IMR-90 (cell line): Measurements from ENCODE around the gene ELK3. TPM values are rescaled to one million over a fixed set of nuclear protein-coding genes. Genes with fewer than 3 reads are reported as not detected.

ENCODE experiments used
- ATAC-seq: fragments of 200-7000 bp; cut with Tn5 transposase; 2 replicates; pipeline ENCODE4 v1.9.1; 2020; ENCODE audit warnings: low read depth, mild to moderate bottlenecking, moderate library complexity
- BruUV-seq: library from RNA; stranded (reverse); fragments of 400-500 nt; replicated peaks from 2 replicates; lab custom pipeline; 2021; lab: Mats Ljungman, UMichigan
- CTCF ChIA-PET: fragments of 300-600 bp; formaldehyde crosslinking; extraction: SDS; loops from one replicate; lab custom pipeline; 2021; ENCODE audit warnings: antibody characterized with exemption; lab: Yijun Ruan, JAX
- POLR2A ChIA-PET: fragments of 300-600 bp; sonication (Branson Sonifier 250); formaldehyde crosslinking; loops from one replicate; lab custom pipeline; 2022; ENCODE audit warnings: antibody characterized with exemption; ENCODE audit not compliant: unreplicated experiment; lab: Charles Lee
- DNase-seq: peaks from one replicate; pipeline ENCODE4 v3.0.0; 2013
- H2AFZ ChIP-seq: replicated peaks from 2 replicates; pipeline ENCODE3; 2013; ENCODE audit warnings: low read length, mild to moderate bottlenecking; ENCODE audit not compliant: poor library complexity
- H2AK5ac ChIP-seq: 2 replicates; pipeline ENCODE4 v1.6.1; 2013; ENCODE audit warnings: low read depth, low read length, inconsistent platforms
- H2AK9ac ChIP-seq: replicated peaks from 2 replicates; pipeline ENCODE3; 2013; ENCODE audit warnings: mild to moderate bottlenecking, low read depth, low read length, moderate library complexity; ENCODE audit not compliant: poor library complexity
- H2BK120ac ChIP-seq: 2 replicates; pipeline ENCODE4 v1.6.1; 2013; ENCODE audit warnings: low read depth, low read length, inconsistent platforms
- H2BK15ac ChIP-seq: 3 replicates; pipeline ENCODE4 v1.6.1; 2013; ENCODE audit warnings: low read depth, low read length, inconsistent platforms
- H2BK20ac ChIP-seq: 2 replicates; pipeline ENCODE4 v1.6.1; 2013; ENCODE audit warnings: low read depth, mild to moderate bottlenecking, inconsistent platforms, low read length, moderate library complexity
- H2BK5ac ChIP-seq: 2 replicates; pipeline ENCODE4 v1.6.1; 2013; ENCODE audit warnings: mild to moderate bottlenecking, low read depth, low read length, inconsistent platforms; ENCODE audit not compliant: poor library complexity, severe bottlenecking
- H3K14ac ChIP-seq: replicated peaks from 2 replicates; pipeline ENCODE4 v1.6.1; 2013; ENCODE audit warnings: low read depth, low read length, inconsistent platforms
- H3K18ac ChIP-seq: 2 replicates; pipeline ENCODE4 v1.6.1; 2013; ENCODE audit warnings: low read depth, low read length, control low read depth
- H3K23ac ChIP-seq: 2 replicates; pipeline ENCODE4 v1.6.1; 2013; ENCODE audit warnings: low read depth, low read length, inconsistent platforms
- H3K27ac ChIP-seq: 2 replicates; pipeline ENCODE4 v1.5.1; 2013; ENCODE audit warnings: mild to moderate bottlenecking, control low read depth, low read length; ENCODE audit not compliant: insufficient read depth
- H3K27me3 ChIP-seq: 2 replicates; pipeline ENCODE4 v1.6.1; 2013; ENCODE audit warnings: low read length; ENCODE audit not compliant: control insufficient read depth, insufficient read depth
- H3K36me3 ChIP-seq: 2 replicates; pipeline ENCODE4 v1.6.1; 2013; ENCODE audit warnings: low read length, mixed read lengths; ENCODE audit not compliant: control insufficient read depth, insufficient read depth
- H3K4ac ChIP-seq: 2 replicates; pipeline ENCODE4 v1.6.1; 2013; ENCODE audit warnings: low read depth, low read length, inconsistent platforms
- H3K4me1 ChIP-seq: 2 replicates; pipeline ENCODE4 v1.6.1; 2013; ENCODE audit warnings: low read length, mixed read lengths; ENCODE audit not compliant: control insufficient read depth, insufficient read depth
- H3K4me2 ChIP-seq: 2 replicates; pipeline ENCODE4 v1.6.1; 2013; ENCODE audit warnings: low read depth, mild to moderate bottlenecking, control low read depth, low read length, moderate library complexity
- H3K4me3 ChIP-seq: 2 replicates; pipeline ENCODE4 v1.5.1; 2013; ENCODE audit warnings: low read depth, mild to moderate bottlenecking, control low read depth, low read length, moderate library complexity; ENCODE audit not compliant: insufficient read depth
- H3K56ac ChIP-seq: 2 replicates; pipeline ENCODE4 v1.6.1; 2013; ENCODE audit warnings: low read length, inconsistent platforms; ENCODE audit not compliant: insufficient read depth; ENCODE audit errors: extremely low read depth
- H3K79me1 ChIP-seq, 2 experiments: 2 replicates each; pipeline ENCODE4 v1.6.1; 2013; ENCODE audit warnings: low read length in 2 of 2, inconsistent platforms in 1 of 2, low read depth in 1 of 2
- H3K9ac ChIP-seq: 2 replicates; pipeline ENCODE4 v1.6.1; 2013; ENCODE audit warnings: low read depth, low read length, control low read depth
- H3K9me1 ChIP-seq: 2 replicates; pipeline ENCODE4 v1.6.1; 2013; ENCODE audit warnings: low read length, inconsistent platforms; ENCODE audit not compliant: insufficient read depth
- H3K9me3 ChIP-seq: 2 replicates; pipeline ENCODE4 v1.6.1; 2013; ENCODE audit warnings: low read length; ENCODE audit not compliant: control insufficient read depth, insufficient read depth
- H4K20me1 ChIP-seq: 2 replicates; pipeline ENCODE4 v1.6.1; 2013; ENCODE audit warnings: low read length, inconsistent platforms; ENCODE audit not compliant: insufficient read depth
- H4K5ac ChIP-seq: 2 replicates; pipeline ENCODE4 v1.6.1; 2013; ENCODE audit warnings: mild to moderate bottlenecking, low read depth, low read length, control low read depth
- H4K8ac ChIP-seq, 2 experiments: 2 replicates each; pipeline ENCODE4 v1.6.1; 2013; ENCODE audit warnings: low read depth in 2 of 2, low read length in 2 of 2, control low read depth in 1 of 2, inconsistent platforms in 1 of 2
- H4K91ac ChIP-seq: 2 replicates; pipeline ENCODE4 v1.6.1; 2013; ENCODE audit warnings: low read depth, low read length, inconsistent platforms; ENCODE audit not compliant: insufficient read depth
- MAZ ChIP-seq: IDR thresholded peaks from 2 replicates; pipeline ENCODE4 v1.6.1; 2012; ENCODE audit warnings: low read depth, mild to moderate bottlenecking, low read length, improper control_type of control experiment, moderate library complexity, borderline replicate concordance
- MXI1 ChIP-seq: IDR thresholded peaks from 2 replicates; pipeline ENCODE4 v1.6.1; 2012; ENCODE audit warnings: low read depth, mild to moderate bottlenecking, low read length, moderate library complexity, borderline replicate concordance
- NFE2L2 ChIP-seq: fragments of 150-350 bp; IDR thresholded peaks from 2 replicates; pipeline ENCODE4 v1.6.1; 2016; ENCODE audit warnings: low read depth, mild to moderate bottlenecking, low read length
- RCOR1 ChIP-seq: IDR thresholded peaks from 2 replicates; pipeline ENCODE4 v1.6.1; 2012; ENCODE audit warnings: mild to moderate bottlenecking, low read length, improper control_type of control experiment; ENCODE audit not compliant: insufficient replicate concordance
- WGBS, 2 experiments: methylation state at CpG; one replicate each; pipeline versions ENCODE4 v1.1.5 to v1.1.7; 2013; ENCODE audit warnings: missing lambda C conversion rate in 2 of 2; ENCODE audit not compliant: insufficient read length in 1 of 2; ENCODE audit errors: extremely low coverage in 2 of 2; 5-methylcytosine and 5-hydroxymethylcytosine counted together
- dilution Hi-C: fragments of 300-500 bp; cut with HindIII; formaldehyde crosslinking; loops from one replicate; pipeline ENCODE4 v1.14.3; 2018; ENCODE audit warnings: low sequenced_read_pairs; ENCODE audit not compliant: unreplicated experiment
- in situ Hi-C: fragments of 300-500 bp; cut with MboI; formaldehyde crosslinking; loops from 3 replicates; pipeline ENCODE4 v1.14.3; 2019; ENCODE audit warnings: low sequenced_read_pairs, inconsistent platforms, mixed read lengths
- intact Hi-C: fragments of 100-400 bp; cut with micrococcal nuclease; formaldehyde crosslinking; loops from 2 replicates; pipeline ENCODE4 v1.10.0; 2022
- polyA plus RNA-seq, 3 experiments: library from polyadenylated mRNA; depleted of rRNA; stranded (reverse); fragments of >200 nt; gene quantifications; 2 replicates each; pipeline ENCODE4 v1.2.3, GENCODE V29; 2012; ENCODE audit warnings: low replicate concordance in 1 of 3
- total RNA-seq: library from RNA; depleted of rRNA; stranded (reverse); fragments of >200 nt; gene quantifications from 2 replicates; pipeline ENCODE4 v1.2.3, GENCODE V29; 2012
- TF ChIP-seq, protein P1 (sequence below): fragments of 150-350 bp; IDR thresholded peaks from 2 replicates; pipeline ENCODE4 v1.6.1; 2017; ENCODE audit warnings: mild to moderate bottlenecking, antibody characterized with exemption, low read length, low read depth
- TF ChIP-seq, protein P2 (sequence below): fragments of 150-350 bp; IDR thresholded peaks from 2 replicates; pipeline ENCODE4 v1.6.1; 2016; ENCODE audit warnings: low read depth, mild to moderate bottlenecking, low read length, moderate library complexity, borderline replicate concordance

The ELK3 gene
- total and polyA plus RNA-seq, 2 of the 4 experiments (the other 2 are of a cell fraction) = 14.5 to 27.5 TPM

DNA sequence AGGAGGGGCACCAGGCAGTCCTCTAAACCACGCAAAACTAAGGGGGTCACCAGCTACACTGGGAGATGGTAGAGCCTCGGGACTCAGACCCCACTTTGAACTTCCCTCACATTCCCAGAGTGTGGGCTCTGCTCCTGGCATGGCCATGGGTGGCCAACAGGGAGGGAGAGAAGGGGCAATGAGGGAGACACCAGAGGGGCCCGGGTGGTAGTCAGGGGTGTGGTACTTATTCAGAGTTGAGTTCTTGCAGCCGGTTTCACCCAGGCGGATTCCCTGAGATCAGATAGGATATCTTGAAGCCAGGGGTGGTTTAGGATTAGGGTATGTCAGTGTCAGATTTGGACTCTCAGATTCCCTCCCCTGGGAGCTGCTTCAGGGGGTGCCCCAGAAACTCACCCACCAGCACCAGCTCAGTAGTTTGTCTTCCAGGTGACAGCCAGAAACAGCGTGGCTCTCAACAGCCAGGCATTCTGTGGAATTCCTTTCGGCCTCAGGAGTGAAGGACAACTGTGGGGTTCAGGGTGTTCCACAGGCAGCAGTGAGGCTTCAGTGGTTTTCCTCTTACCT lies 56.0 kb downstream of the ELK3 start:
- CTCF ChIA-PET = interaction anchor here (0.7 kb wide), 1 partner anchor 251 kb away, joined by 3 read pairs; no protein-coding TSS in a partner anchor
- no peak overlapping the region for H2AK9ac ChIP-seq
- no peak overlapping the region for H3K4me2 ChIP-seq
- dilution Hi-C loops (no loop called here), intact Hi-C loops (no loop called here), in situ Hi-C loops (no loop called here)
- no peak overlapping the region for H2BK5ac ChIP-seq
- no peak overlapping the region for H3K27ac ChIP-seq
- no peak overlapping the region; the same call in 1 of the 2 replicates for H2AK5ac ChIP-seq
- H2BK20ac ChIP-seq = no peak overlapping the region
- no peak overlapping the region for H3K56ac ChIP-seq
- no peak overlapping the region for H3K4me3 ChIP-seq
- H3K79me1 ChIP-seq = peaks cover 37 to 94% of the 10 kb centered on the region in 2 experiments
- no peak overlapping the region for H2BK15ac ChIP-seq
- no peaks in the 10 kb centered on the region for H3K27me3 ChIP-seq
- no peak overlapping the region for H3K14ac ChIP-seq
- DNase-seq (no peak), ATAC-seq (no peak)
- WGBS, 2 experiments = no CpG with 5 or more reads among the region's 7 CpGs
- H3K9ac ChIP-seq = no peak overlapping the region
- no peak overlapping the region for H4K5ac ChIP-seq
- POLR2A ChIA-PET = no interaction called here
- H3K4me1 ChIP-seq = peaks cover 11% of the 10 kb centered on the region
- H3K36me3 ChIP-seq = peaks cover 40% of the 10 kb centered on the region
- peaks cover 25% of the 10 kb centered on the region for H3K9me1 ChIP-seq
- H3K4ac ChIP-seq = no peak overlapping the region
- no TSS peak for BruUV-seq
- no peak overlapping the region for H3K23ac ChIP-seq
- H4K91ac ChIP-seq = no peak overlapping the region
- no peaks in the 10 kb centered on the region for H3K9me3 ChIP-seq
- H2AFZ ChIP-seq = no peak overlapping the region
- no peak for TF ChIP-seq MXI1
- TF ChIP-seq, protein P1, sequence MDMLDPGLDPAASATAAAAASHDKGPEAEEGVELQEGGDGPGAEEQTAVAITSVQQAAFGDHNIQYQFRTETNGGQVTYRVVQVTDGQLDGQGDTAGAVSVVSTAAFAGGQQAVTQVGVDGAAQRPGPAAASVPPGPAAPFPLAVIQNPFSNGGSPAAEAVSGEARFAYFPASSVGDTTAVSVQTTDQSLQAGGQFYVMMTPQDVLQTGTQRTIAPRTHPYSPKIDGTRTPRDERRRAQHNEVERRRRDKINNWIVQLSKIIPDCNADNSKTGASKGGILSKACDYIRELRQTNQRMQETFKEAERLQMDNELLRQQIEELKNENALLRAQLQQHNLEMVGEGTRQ = no peak
- TF ChIP-seq, protein P2, sequence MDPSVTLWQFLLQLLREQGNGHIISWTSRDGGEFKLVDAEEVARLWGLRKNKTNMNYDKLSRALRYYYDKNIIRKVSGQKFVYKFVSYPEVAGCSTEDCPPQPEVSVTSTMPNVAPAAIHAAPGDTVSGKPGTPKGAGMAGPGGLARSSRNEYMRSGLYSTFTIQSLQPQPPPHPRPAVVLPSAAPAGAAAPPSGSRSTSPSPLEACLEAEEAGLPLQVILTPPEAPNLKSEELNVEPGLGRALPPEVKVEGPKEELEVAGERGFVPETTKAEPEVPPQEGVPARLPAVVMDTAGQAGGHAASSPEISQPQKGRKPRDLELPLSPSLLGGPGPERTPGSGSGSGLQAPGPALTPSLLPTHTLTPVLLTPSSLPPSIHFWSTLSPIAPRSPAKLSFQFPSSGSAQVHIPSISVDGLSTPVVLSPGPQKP = no peak
- no peak for TF ChIP-seq RCOR1
- TF ChIP-seq MAZ = no peak
- no peak for TF ChIP-seq NFE2L2
- H2BK120ac ChIP-seq = no peak overlapping the region
- peaks cover 56% of the 10 kb centered on the region for H4K20me1 ChIP-seq
- H3K18ac ChIP-seq = no peak overlapping the region
- no peak overlapping the region for H4K8ac ChIP-seq
